HepG2 (cell line): ENCODE data around the gene KCND1. TPM values are rescaled to one million over a fixed set of nuclear protein-coding genes. Genes with fewer than 3 reads are reported as not detected.
A peak's percentile ranks its signal among the peaks of the same experiment; 100 is the strongest.

ENCODE experiments used
- ATAC-seq: fragments of 200-7000 bp; cut with Tn5 transposase; 3 replicates; pipeline ENCODE4 v1.9.1; 2020; ENCODE audit warnings: mild to moderate bottlenecking, moderate library complexity
- BruUV-seq: library from RNA; stranded (reverse); fragments of 400-500 nt; replicated peaks from 2 replicates; lab custom pipeline; 2021; lab: Mats Ljungman, UMichigan
- CTCF ChIA-PET: fragments of 300-600 bp; formaldehyde crosslinking; extraction: SDS; loops from one replicate; lab custom pipeline; 2021; ENCODE audit warnings: low total read pairs, inconsistent platforms, low intra/inter-chr PET ratio; lab: Yijun Ruan, JAX
- POLR2A ChIA-PET: fragments of 350-600 bp; sonication (Branson Sonifier 250); formaldehyde crosslinking; loops from one replicate; lab custom pipeline; 2020; ENCODE audit warnings: antibody characterized with exemption, inconsistent platforms; lab: Yijun Ruan, JAX
- DNase-seq: peaks from one replicate; pipeline ENCODE4 v3.0.0-alpha.2; 2015; ENCODE audit warnings: low spot score
- FAIRE-seq: peaks from 3 replicates; lab custom pipeline; 2011; peaks lifted over from hg19 to GRCh38; lab: Jason Lieb, UNC
- H2AFZ ChIP-seq: one replicate; pipeline ENCODE4 v1.6.1; 2011; ENCODE audit warnings: low read length, inconsistent platforms
- H3K27ac ChIP-seq: fragments of 300-600 bp; 3 replicates; pipeline ENCODE4 v1.8.0; 2011; ENCODE audit warnings: mixed run types, mild to moderate bottlenecking, mixed read lengths, low read length, inconsistent platforms; ENCODE audit not compliant: insufficient read depth; ENCODE audit errors: extremely low read length
- H3K27me3 ChIP-seq, 2 experiments: fragments of 200-600 bp in 1 of 2; 2 replicates in 1 of 2; 3 replicates in 1 of 2; pipeline versions ENCODE4 v1.6.0 to v1.8.0; 2011; ENCODE audit warnings: low read length in 2 of 2, mild to moderate bottlenecking in 2 of 2, moderate library complexity in 2 of 2, inconsistent platforms in 1 of 2; ENCODE audit not compliant: insufficient read depth in 2 of 2, control insufficient read depth in 1 of 2
- H3K36me3 ChIP-seq, 2 experiments: fragments of 200-600 bp in 1 of 2; replicated peaks in 1 of 2; 2 replicates in 1 of 2; 3 replicates in 1 of 2; pipeline versions ENCODE4 v1.5.1 to v1.8.0; 2011; ENCODE audit warnings: low read length in 2 of 2, inconsistent platforms in 1 of 2; ENCODE audit not compliant: insufficient read depth in 2 of 2, control insufficient read depth in 1 of 2
- H3K4me1 ChIP-seq: 2 replicates; pipeline ENCODE4 v1.5.1; 2012; ENCODE audit warnings: low read length, inconsistent platforms; ENCODE audit not compliant: insufficient read depth
- H3K4me2 ChIP-seq: 2 replicates; pipeline ENCODE4 v1.6.0; 2011; ENCODE audit warnings: low read depth, low read length, inconsistent platforms
- H3K4me3 ChIP-seq, 3 experiments: fragments of 200-600 bp in 1 of 3; sonication (generic), shearing (Covaris generic) in 1 of 3; replicated peaks in 1 of 3; 2 replicates each; pipeline ENCODE4 v1.5.1; 2011 to 2016; ENCODE audit warnings: low read length in 3 of 3, inconsistent platforms in 2 of 3, low read depth in 2 of 3, mild to moderate bottlenecking in 2 of 3, control low read depth in 1 of 3, mixed read lengths in 1 of 3; ENCODE audit not compliant: insufficient read depth in 1 of 3
- H3K79me2 ChIP-seq: one replicate; pipeline ENCODE4 v1.6.1; 2011; ENCODE audit warnings: low read length, inconsistent platforms; ENCODE audit not compliant: insufficient read depth
- H3K9ac ChIP-seq: 2 replicates; pipeline ENCODE4 v1.6.0; 2011; ENCODE audit warnings: mild to moderate bottlenecking, low read depth, low read length, inconsistent platforms; ENCODE audit not compliant: insufficient read depth
- H3K9me3 ChIP-seq: 2 replicates; pipeline ENCODE4 v1.5.1; 2012; ENCODE audit warnings: mild to moderate bottlenecking, low read length
- H4K20me1 ChIP-seq: 2 replicates; pipeline ENCODE4 v1.6.0; 2011; ENCODE audit warnings: inconsistent platforms, mild to moderate bottlenecking, low read length, moderate library complexity; ENCODE audit not compliant: insufficient read depth
- FOXK1 ChIP-seq: sonication (generic); formaldehyde crosslinking; IDR thresholded peaks from 2 replicates; pipeline ENCODE4 v1.4.0; 2020; ENCODE audit warnings: low read depth, missing genetic modification reagents, borderline replicate concordance
- HNRNPH1 ChIP-seq: fragments of 200-400 bp; formaldehyde crosslinking; optimal IDR thresholded peaks from 2 replicates; pipeline ENCODE3; 2017; ENCODE audit warnings: mild to moderate bottlenecking, low read depth, low read length
- PAX8 ChIP-seq: sonication (generic); formaldehyde crosslinking; IDR thresholded peaks from 2 replicates; pipeline ENCODE4 v1.8.0; 2022; ENCODE audit warnings: mild to moderate bottlenecking, missing genetic modification reagents, borderline replicate concordance
- RAD21 ChIP-seq: fragments of 450-650 bp; formaldehyde crosslinking; IDR thresholded peaks from 2 replicates; pipeline ENCODE4 v1.5.0; 2020; ENCODE audit warnings: mild to moderate bottlenecking
- RXRA ChIP-seq: sonication (generic); formaldehyde crosslinking; IDR thresholded peaks from 2 replicates; pipeline ENCODE4 v1.5.1; 2020; ENCODE audit warnings: missing genetic modification reagents
- SRY ChIP-seq: sonication (generic); formaldehyde crosslinking; IDR thresholded peaks from 2 replicates; pipeline ENCODE4 v1.8.0; 2022; ENCODE audit warnings: mild to moderate bottlenecking, missing genetic modification reagents
- TCF7L2 ChIP-seq: IDR thresholded peaks from 2 replicates; pipeline ENCODE4 v1.6.1; 2011; ENCODE audit warnings: mild to moderate bottlenecking, low read depth, low read length, moderate library complexity
- THAP9 ChIP-seq: sonication (generic); formaldehyde crosslinking; IDR thresholded peaks from 2 replicates; pipeline ENCODE4; 2020; ENCODE audit warnings: missing genetic modification reagents, mild to moderate bottlenecking, borderline replicate concordance
- ZBTB1 ChIP-seq: sonication (generic); formaldehyde crosslinking; IDR thresholded peaks from 2 replicates; pipeline ENCODE4 v1.4.0; 2020; ENCODE audit warnings: missing genetic modification reagents, borderline replicate concordance
- ZFP1 ChIP-seq: IDR thresholded peaks from 2 replicates; pipeline ENCODE4 v1.6.1; 2016
- ZNF280B ChIP-seq: sonication (generic); formaldehyde crosslinking; IDR thresholded peaks from 2 replicates; pipeline ENCODE4 v1.5.0; 2020; ENCODE audit warnings: missing genetic modification reagents, mild to moderate bottlenecking, borderline replicate concordance
- ZNF34 ChIP-seq: sonication (generic); formaldehyde crosslinking; IDR thresholded peaks from 2 replicates; pipeline ENCODE4 v1.4.0; 2020; ENCODE audit warnings: mild to moderate bottlenecking, missing genetic modification reagents, borderline replicate concordance
- ZNF414 ChIP-seq: sonication (generic); formaldehyde crosslinking; IDR thresholded peaks from 2 replicates; pipeline ENCODE4 v1.5.0; 2020; ENCODE audit warnings: missing genetic modification reagents
- ZNF468 ChIP-seq: sonication (generic); formaldehyde crosslinking; IDR thresholded peaks from 2 replicates; pipeline ENCODE4 v1.8.0; 2022; ENCODE audit warnings: mild to moderate bottlenecking, moderate library complexity, missing genetic modification reagents
- ZNF75D ChIP-seq: sonication (generic); formaldehyde crosslinking; IDR thresholded peaks from 2 replicates; pipeline ENCODE4 v1.8.1; 2023; ENCODE audit warnings: missing genetic modification reagents, mild to moderate bottlenecking, borderline replicate concordance
- WGBS: methylation state at CpG from one replicate; pipeline ENCODE4 v1.1.6; 2017; ENCODE audit warnings: low lambda C conversion rate; 5-methylcytosine and 5-hydroxymethylcytosine counted together
- in situ Hi-C: cut with HindIII; loops from 2 replicates; pipeline ENCODE4 v1.10.0; 2017; ENCODE audit warnings: low pct_unique_long_range_greater_than_20kb; ENCODE audit not compliant: extremely low pct_ligation_motif_present
- intact Hi-C: fragments of 100-400 bp; cut with micrococcal nuclease; formaldehyde crosslinking; loops from one replicate; pipeline ENCODE4 v1.10.0; 2022; ENCODE audit not compliant: unreplicated experiment
- polyA plus RNA-seq, 8 experiments: library from polyadenylated mRNA; depleted of rRNA in 3 of 8; stranded (reverse) in 7 of 8; unstranded in 1 of 8; fragments of >200 nt; fragmentation: Illumina TruSeq in 4 of 8; extraction: Trizol in 4 of 8; gene quantifications; 2 replicates each; pipeline versions ENCODE4 v1.2.1 to v1.2.3, GENCODE V29; 2011 to 2016; ENCODE audit warnings: low read depth in 4 of 8, missing spikeins in 1 of 8, mixed read lengths in 1 of 8; ENCODE audit not compliant: insufficient read depth in 1 of 8
- total RNA-seq, 5 experiments: library from RNA; depleted of rRNA; stranded (reverse); fragments of >200 nt; fragmentation: Illumina TruSeq; extraction: Trizol; gene quantifications; 2 replicates each; pipeline ENCODE4 v1.2.3, GENCODE V29; 2016; ENCODE audit warnings: low read depth in 1 of 5

KCND1 gene
- total and polyA plus RNA-seq, 2 of the 13 experiments (the other 11 are each of a cell fraction or from before 2014, with no cell fraction given) = 0.07 to 0.30 TPM

- Histone ChIP-seq H3K27me3 (no peaks in the 10 kb centered on the region), H3K4me2 (no peak overlapping the region), H3K9me3 (no peaks in the 10 kb centered on the region), H3K79me2 (peaks cover 7% of the 10 kb centered on the region), H2AFZ (no peak overlapping the region), H3K9ac (no peak overlapping the region), H4K20me1 (no peaks in the 10 kb centered on the region), H3K4me3 (no peak overlapping the region), H3K27ac (no peak overlapping the region), H3K4me1 (peaks cover 17% of the 10 kb centered on the region), H3K36me3 (peaks cover 1 to 13% of the 10 kb centered on the region in 2 experiments; a peak in 2 of 5 replicates)
- in situ Hi-C loops (no loop called here), intact Hi-C loops (no loop called here)
- POLR2A ChIA-PET = no interaction called here
- ATAC-seq = no peak
- CTCF ChIA-PET = no interaction called here
- 96% methylated on average over 1 of the region's 5 CpGs for WGBS
- DNase-seq = no peak
- BruUV-seq = no TSS peak
- TF ChIP-seq ZNF468 (CRISPR knock-in tag) = no peak
- no peak for FAIRE-seq
Measured at GRCh38 chrX:48999030-48999429, 27.4 kb upstream of the KCND1 start.

- peak; percentile 32; the same call in 1 of the 3 replicates for ATAC-seq
- intact Hi-C loops (no loop called here), in situ Hi-C loops (no loop called here)
- H2AFZ ChIP-seq = no peak overlapping the region
- H3K27ac ChIP-seq = no peak overlapping the region
- WGBS = no CpG with 5 or more reads among the region's 4 CpGs
- H3K4me1 ChIP-seq = peaks cover 11% of the 10 kb centered on the region
- BruUV-seq = no TSS peak
- peaks cover 1 to 14% of the 10 kb centered on the region in 2 experiments; a peak in 2 of 5 replicates for H3K36me3 ChIP-seq
- ChIA-PET CTCF (no interaction called here), POLR2A (no interaction called here)
- H3K4me3 ChIP-seq = no peak overlapping the region
- no peaks in the 10 kb centered on the region for H4K20me1 ChIP-seq
- H3K27me3 ChIP-seq = no peaks in the 10 kb centered on the region
- no peaks in the 10 kb centered on the region for H3K9me3 ChIP-seq
- no peak for FAIRE-seq
- H3K4me2 ChIP-seq = no peak overlapping the region
- H3K9ac ChIP-seq = no peak overlapping the region
- DNase-seq = no peak
- peaks cover 7% of the 10 kb centered on the region for H3K79me2 ChIP-seq
- TF ChIP-seq SRY (CRISPR knock-in tag) = no peak
- no peak for TF ChIP-seq ZNF75D (CRISPR knock-in tag)
- TF ChIP-seq HNRNPH1 = no peak
- no peak for TF ChIP-seq ZNF280B (CRISPR knock-in tag)
- TF ChIP-seq THAP9 (CRISPR knock-in tag) = no peak
- TF ChIP-seq ZBTB1 (CRISPR knock-in tag) = no peak
- no peak for TF ChIP-seq ZNF414 (CRISPR knock-in tag)
- no peak for TF ChIP-seq ZFP1 (CRISPR knock-in tag)
- no peak for TF ChIP-seq RXRA (CRISPR knock-in tag)
- no peak for TF ChIP-seq FOXK1
- TF ChIP-seq ZNF34 (CRISPR knock-in tag) = no peak
- TF ChIP-seq TCF7L2 = no peak
- no peak for TF ChIP-seq RAD21 (CRISPR knock-in tag)
- no peak for TF ChIP-seq PAX8 (CRISPR knock-in tag)
Measured at GRCh38 chrX:48998391-48998790, 26.7 kb upstream of the KCND1 start.
